Coronary artery (tissue), 2 donors: ENCODE measurements around the gene ZBTB47.

Source experiments
- DNase-seq: peaks from one replicate; pipeline ENCODE4 v3.0.0-alpha.2; 2017; ENCODE audit warnings: low spot score
- H3K27ac ChIP-seq, 2 donors: fragments of 200-600 bp; sonication (generic); one replicate each; pipeline ENCODE4 v1.5.1; 2016 to 2019
- H3K4me3 ChIP-seq: fragments of 200-600 bp; sonication (generic); 2 replicates; pipeline ENCODE4 v1.5.1; 2016; ENCODE audit warnings: mild to moderate bottlenecking, moderate library complexity
- TF ChIP-seq, protein P1 (sequence below): fragments of 200-600 bp; sonication (generic); IDR thresholded peaks from one replicate; pipeline ENCODE4 v1.5.1; 2019; ENCODE audit warnings: antibody characterized with exemption

The ZBTB47 gene

DNA sequence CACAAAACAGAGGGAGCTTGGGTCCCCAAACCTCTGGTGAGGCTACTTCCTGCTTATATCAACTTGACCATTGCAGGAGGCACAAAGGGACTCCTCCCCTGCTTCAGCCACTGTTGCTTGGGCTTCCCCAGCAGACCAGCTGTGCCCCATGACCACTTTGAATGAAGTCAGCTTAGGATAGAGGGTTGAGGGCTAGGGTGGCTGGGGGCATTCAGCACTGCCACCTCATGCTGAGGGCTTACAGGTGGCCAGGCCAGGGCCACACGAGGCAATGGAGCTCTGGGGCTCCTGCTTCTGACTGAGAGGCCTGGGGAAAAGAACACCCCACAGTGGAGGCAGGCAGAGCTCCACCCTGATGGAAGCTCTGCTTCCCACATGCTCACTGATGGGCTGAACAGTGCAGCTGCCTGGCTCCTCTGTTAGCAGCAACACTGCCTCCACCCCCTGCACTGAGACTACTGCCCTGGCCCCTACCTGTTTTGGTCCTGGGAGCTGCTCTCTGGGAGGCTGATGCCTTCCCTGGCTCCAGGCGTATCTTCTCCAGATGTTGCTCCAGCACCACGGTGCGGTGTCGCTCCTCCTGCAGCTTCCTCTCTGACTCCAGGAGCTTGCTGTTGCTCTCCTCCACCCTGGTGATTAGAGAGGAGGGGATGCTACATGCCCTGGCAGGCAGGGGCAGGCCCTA lies 59.3 kb downstream of the ZBTB47 start:
- peak; percentile 49 for DNase-seq
- H3K27ac ChIP-seq, result no peak overlapping the region
- H3K4me3 ChIP-seq, result no peak overlapping the region
- TF ChIP-seq, protein P1, sequence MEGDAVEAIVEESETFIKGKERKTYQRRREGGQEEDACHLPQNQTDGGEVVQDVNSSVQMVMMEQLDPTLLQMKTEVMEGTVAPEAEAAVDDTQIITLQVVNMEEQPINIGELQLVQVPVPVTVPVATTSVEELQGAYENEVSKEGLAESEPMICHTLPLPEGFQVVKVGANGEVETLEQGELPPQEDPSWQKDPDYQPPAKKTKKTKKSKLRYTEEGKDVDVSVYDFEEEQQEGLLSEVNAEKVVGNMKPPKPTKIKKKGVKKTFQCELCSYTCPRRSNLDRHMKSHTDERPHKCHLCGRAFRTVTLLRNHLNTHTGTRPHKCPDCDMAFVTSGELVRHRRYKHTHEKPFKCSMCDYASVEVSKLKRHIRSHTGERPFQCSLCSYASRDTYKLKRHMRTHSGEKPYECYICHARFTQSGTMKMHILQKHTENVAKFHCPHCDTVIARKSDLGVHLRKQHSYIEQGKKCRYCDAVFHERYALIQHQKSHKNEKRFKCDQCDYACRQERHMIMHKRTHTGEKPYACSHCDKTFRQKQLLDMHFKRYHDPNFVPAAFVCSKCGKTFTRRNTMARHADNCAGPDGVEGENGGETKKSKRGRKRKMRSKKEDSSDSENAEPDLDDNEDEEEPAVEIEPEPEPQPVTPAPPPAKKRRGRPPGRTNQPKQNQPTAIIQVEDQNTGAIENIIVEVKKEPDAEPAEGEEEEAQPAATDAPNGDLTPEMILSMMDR, result no peak

DNA sequence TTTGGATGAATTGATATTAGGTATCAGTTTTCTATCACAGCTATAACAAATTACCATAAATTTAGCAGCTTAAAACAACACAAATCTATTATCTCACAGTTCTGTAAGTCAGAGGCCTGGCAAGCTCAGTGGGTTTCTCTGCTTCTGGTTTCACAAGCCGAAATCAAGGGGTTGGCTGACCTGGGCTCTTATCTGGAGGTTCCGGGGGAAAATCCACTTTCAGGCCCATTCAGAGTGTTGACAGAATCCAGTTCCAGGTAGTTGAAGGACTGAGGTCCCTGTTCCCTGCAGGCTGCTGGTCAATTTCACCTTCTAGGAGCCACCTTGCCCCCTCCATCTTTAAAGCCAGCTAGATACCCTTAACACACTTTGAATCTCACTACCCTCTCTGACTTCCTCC lies 60.2 kb downstream of the ZBTB47 start:
- TF ChIP-seq, protein P1, result no peak
- Histone ChIP-seq H3K4me3 (no peak overlapping the region), H3K27ac (no peak overlapping the region)
- DNase-seq, result peak; percentile 29

DNA sequence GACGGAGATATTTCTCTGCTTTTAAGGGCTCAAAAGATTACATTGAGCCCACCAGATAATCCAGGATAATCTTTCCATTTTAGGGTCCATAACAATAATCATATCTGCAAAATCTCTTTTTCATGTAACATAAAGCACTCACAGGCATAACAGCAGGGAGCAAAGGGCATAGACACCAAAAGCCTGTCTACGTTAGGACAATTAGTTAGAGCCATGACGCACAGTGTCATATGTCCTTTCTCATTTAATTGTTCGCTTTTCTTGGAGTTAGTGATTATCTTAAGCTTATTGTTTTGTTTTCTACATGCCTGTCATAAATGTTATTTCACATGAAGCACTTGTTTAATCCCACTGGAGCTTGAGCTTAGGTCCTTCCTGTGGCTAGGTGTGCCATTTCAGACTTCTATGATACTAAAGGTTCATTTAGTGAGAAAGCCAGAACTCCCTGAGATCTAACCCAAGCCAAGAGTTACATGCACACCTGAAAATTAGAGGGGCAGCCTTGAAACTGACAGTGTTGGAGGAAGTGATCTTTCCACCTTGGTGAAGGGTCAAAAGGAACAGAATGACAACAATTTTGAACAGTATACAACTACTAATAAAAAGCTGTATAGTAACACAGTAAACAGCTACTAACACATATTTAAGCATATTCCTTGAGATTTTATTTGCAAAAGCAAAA lies 60.8 kb downstream of the ZBTB47 start:
- no peak overlapping the region for H3K27ac ChIP-seq
- H3K4me3 ChIP-seq, result no peak overlapping the region
- TF ChIP-seq, protein P1, result no peak
- no peak for DNase-seq
